HepG2 (cell line): ENCODE results near the gene MAML1. TPM values are rescaled to one million over a fixed set of nuclear protein-coding genes. Genes with fewer than 3 reads are reported as not detected.

Source experiments
- ASH2L ChIP-seq: fragments of 300-600, 200-600 bp; sonication (generic); IDR thresholded peaks from 2 replicates; pipeline ENCODE4 v1.7.0; 2017; ENCODE audit warnings: low read depth, mild to moderate bottlenecking, moderate library complexity, mixed read lengths, low read length; ENCODE audit not compliant: insufficient read length
- CREB1 ChIP-seq, 2 experiments: fragments of 450-650 bp in 1 of 2; IDR thresholded peaks; 2 replicates each; pipeline ENCODE4 v1.6.1; 2016 to 2017; ENCODE audit warnings: control low read depth in 1 of 2, mild to moderate bottlenecking in 1 of 2, missing compliant biosample characterization in 1 of 2, missing genetic modification characterization in 1 of 2
- HOXA9 ChIP-seq: sonication (generic); formaldehyde crosslinking; IDR thresholded peaks from 2 replicates; pipeline ENCODE4 v1.8.1; 2022; ENCODE audit warnings: missing genetic modification reagents, mild to moderate bottlenecking, moderate library complexity, borderline replicate concordance
- JARID2 ChIP-seq: sonication (generic); formaldehyde crosslinking; IDR thresholded peaks from 2 replicates; pipeline ENCODE4 v1.8.1; 2023; ENCODE audit warnings: missing genetic modification reagents, inconsistent platforms; ENCODE audit not compliant: insufficient replicate concordance
- KAT8 ChIP-seq: IDR thresholded peaks from 2 replicates; pipeline ENCODE4 v1.6.1; 2016; ENCODE audit warnings: missing genetic modification reagents, missing compliant biosample characterization
- KDM3A ChIP-seq: IDR thresholded peaks from 2 replicates; pipeline ENCODE4 v1.6.1; 2018; ENCODE audit warnings: low read depth, missing compliant biosample characterization
- PRDM15 ChIP-seq: sonication (generic); formaldehyde crosslinking; IDR thresholded peaks from 2 replicates; pipeline ENCODE4 v1.4.0; 2020; ENCODE audit warnings: missing genetic modification reagents
- RFX1 ChIP-seq: fragments of 450-650 bp; IDR thresholded peaks from 2 replicates; pipeline ENCODE4 v1.6.1; 2017
- SP5 ChIP-seq: IDR thresholded peaks from 2 replicates; pipeline ENCODE4 v1.6.1; 2016; ENCODE audit warnings: low read depth, borderline replicate concordance
- U2AF1 ChIP-seq: fragments of 200-400 bp; formaldehyde crosslinking; optimal IDR thresholded peaks from 2 replicates; pipeline ENCODE3; 2017; ENCODE audit warnings: mild to moderate bottlenecking, low read depth, low read length
- ZNF34 ChIP-seq: sonication (generic); formaldehyde crosslinking; IDR thresholded peaks from 2 replicates; pipeline ENCODE4 v1.4.0; 2020; ENCODE audit warnings: mild to moderate bottlenecking, missing genetic modification reagents, borderline replicate concordance
- ZNF550 ChIP-seq: sonication (generic); formaldehyde crosslinking; IDR thresholded peaks from 2 replicates; pipeline ENCODE4 v1.4.0; 2020; ENCODE audit warnings: mild to moderate bottlenecking, missing genetic modification reagents, borderline replicate concordance
- ZNF781 ChIP-seq: sonication (generic); formaldehyde crosslinking; IDR thresholded peaks from 2 replicates; pipeline ENCODE4 v1.5.1; 2020; ENCODE audit warnings: borderline replicate concordance, mild to moderate bottlenecking, missing genetic modification reagents; ENCODE audit errors: not compliant biosample characterization
- ZSCAN31 ChIP-seq: sonication (generic); formaldehyde crosslinking; IDR thresholded peaks from 2 replicates; pipeline ENCODE4 v1.5.0; 2020; ENCODE audit warnings: low read depth, mild to moderate bottlenecking, missing genetic modification reagents
- polyA plus RNA-seq, 8 experiments: library from polyadenylated mRNA; depleted of rRNA in 3 of 8; stranded (reverse) in 7 of 8; unstranded in 1 of 8; fragments of >200 nt; fragmentation: Illumina TruSeq in 4 of 8; extraction: Trizol in 4 of 8; gene quantifications; 2 replicates each; pipeline versions ENCODE4 v1.2.1 to v1.2.3, GENCODE V29; 2011 to 2016; ENCODE audit warnings: low read depth in 4 of 8, missing spikeins in 1 of 8, mixed read lengths in 1 of 8; ENCODE audit not compliant: insufficient read depth in 1 of 8
- total RNA-seq, 5 experiments: library from RNA; depleted of rRNA; stranded (reverse); fragments of >200 nt; fragmentation: Illumina TruSeq; extraction: Trizol; gene quantifications; 2 replicates each; pipeline ENCODE4 v1.2.3, GENCODE V29; 2016; ENCODE audit warnings: low read depth in 1 of 5
- TF ChIP-seq, protein P1 (sequence below): sonication (generic); formaldehyde crosslinking; IDR thresholded peaks from 2 replicates; pipeline ENCODE4 v1.4.0; 2020; ENCODE audit warnings: missing genetic modification reagents, low read depth, mild to moderate bottlenecking, borderline replicate concordance
- TF ChIP-seq, protein P2 (sequence below): sonication (generic); formaldehyde crosslinking; IDR thresholded peaks from 2 replicates; pipeline ENCODE4 v1.4.0; 2020; ENCODE audit warnings: missing genetic modification reagents

MAML1 gene
- total and polyA plus RNA-seq, 2 of the 13 experiments (the other 11 are each of a cell fraction or from before 2014, with no cell fraction given), result 10.0 to 10.8 TPM

GRCh38 chr5:179820483-179821297, 88.1 kb downstream of the MAML1 start, which contains the start of gene SQSTM1 (continued):
- TF ChIP-seq SP5 (CRISPR knock-in tag) (0 out of 2 replicates have a peak, but pooled peaks have one; percentile 31), KDM3A (CRISPR knock-in tag) (peak; percentile 77; the same call in 1 of the 2 replicates), PRDM15 (CRISPR knock-in tag) (no peak), RFX1 (no peak), JARID2 (CRISPR knock-in tag) (no peak), ZSCAN31 (peak; percentile 49; the same call in 1 of the 2 replicates), CREB1 (IDR thresholded peaks at IDR 0.05) (no peak), CREB1 (CRISPR knock-in tag; IDR thresholded peaks at IDR 0.05) (no peak), ASH2L (peak; percentile 49), HOXA9 (no peak), ZNF781 (CRISPR knock-in tag) (no peak), KAT8 (CRISPR knock-in tag) (no peak; the same call in 1 of the 2 replicates), ZNF550 (CRISPR knock-in tag) (no peak), U2AF1 (peak; percentile 7), ZNF34 (CRISPR knock-in tag) (0 out of 2 replicates have a peak, but pooled peaks have one; percentile 36)
- TF ChIP-seq, protein P1, sequence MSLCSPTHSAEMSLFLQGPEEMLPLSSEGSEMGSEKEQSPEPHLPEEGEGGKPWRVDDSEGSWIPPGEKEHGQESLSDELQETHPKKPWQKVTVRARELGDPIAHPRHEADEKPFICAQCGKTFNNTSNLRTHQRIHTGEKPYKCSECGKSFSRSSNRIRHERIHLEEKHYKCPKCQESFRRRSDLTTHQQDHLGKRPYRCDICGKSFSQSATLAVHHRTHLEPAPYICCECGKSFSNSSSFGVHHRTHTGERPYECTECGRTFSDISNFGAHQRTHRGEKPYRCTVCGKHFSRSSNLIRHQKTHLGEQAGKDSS (CRISPR knock-in tag), result peak; percentile 32; the same call in 1 of the 2 replicates
- TF ChIP-seq, protein P2, sequence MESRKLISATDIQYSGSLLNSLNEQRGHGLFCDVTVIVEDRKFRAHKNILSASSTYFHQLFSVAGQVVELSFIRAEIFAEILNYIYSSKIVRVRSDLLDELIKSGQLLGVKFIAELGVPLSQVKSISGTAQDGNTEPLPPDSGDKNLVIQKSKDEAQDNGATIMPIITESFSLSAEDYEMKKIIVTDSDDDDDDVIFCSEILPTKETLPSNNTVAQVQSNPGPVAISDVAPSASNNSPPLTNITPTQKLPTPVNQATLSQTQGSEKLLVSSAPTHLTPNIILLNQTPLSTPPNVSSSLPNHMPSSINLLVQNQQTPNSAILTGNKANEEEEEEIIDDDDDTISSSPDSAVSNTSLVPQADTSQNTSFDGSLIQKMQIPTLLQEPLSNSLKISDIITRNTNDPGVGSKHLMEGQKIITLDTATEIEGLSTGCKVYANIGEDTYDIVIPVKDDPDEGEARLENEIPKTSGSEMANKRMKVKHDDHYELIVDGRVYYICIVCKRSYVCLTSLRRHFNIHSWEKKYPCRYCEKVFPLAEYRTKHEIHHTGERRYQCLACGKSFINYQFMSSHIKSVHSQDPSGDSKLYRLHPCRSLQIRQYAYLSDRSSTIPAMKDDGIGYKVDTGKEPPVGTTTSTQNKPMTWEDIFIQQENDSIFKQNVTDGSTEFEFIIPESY, result no peak
